Tibial nerve (tissue), 4 donors: Measurements from ENCODE around the gene DSTYK.

Experiments used
- CTCF ChIP-seq, 5 experiments: fragments of 200-600 bp in 3 of 5; fragments of 450-650 bp in 2 of 5; sonication (generic) in 3 of 5; IDR thresholded peaks; one replicate each; pipeline ENCODE4 v1.5.1; 2016 to 2019; ENCODE audit warnings: antibody characterized with exemption in 5 of 5, mild to moderate bottlenecking in 3 of 5, moderate library complexity in 2 of 5
- EP300 ChIP-seq, 2 donors: sonication (generic); formaldehyde crosslinking; IDR thresholded peaks; one replicate each; pipeline ENCODE4 v1.6.1; 2017; ENCODE audit warnings: antibody characterized with exemption in 2 of 2, mild to moderate bottlenecking in 1 of 2
- POLR2A ChIP-seq, 2 donors: fragments of 450-650 bp; IDR thresholded peaks; one replicate each; pipeline ENCODE4 v1.6.1; 2017; ENCODE audit warnings: antibody characterized with exemption in 2 of 2, mild to moderate bottlenecking in 2 of 2, moderate library complexity in 2 of 2

GRCh38 chr1:205161076-205161475 lies 50.4 kb downstream of the DSTYK start:
- TF ChIP-seq POLR2A (IDR thresholded peaks at IDR 0.05), result no peak
- TF ChIP-seq CTCF (IDR thresholded peaks at IDR 0.05), result no peak
- no peak for TF ChIP-seq EP300 (IDR thresholded peaks at IDR 0.05)
